HUES6 (cell line): ENCODE results near the gene SETD9.

Experiments used
- H3K27ac ChIP-seq: 2 replicates; pipeline ENCODE4 v1.7.0; 2013; ENCODE audit warnings: low read depth, mild to moderate bottlenecking, low read length, inconsistent platforms
- H3K27me3 ChIP-seq: 2 replicates; pipeline ENCODE4 v1.6.1; 2013; ENCODE audit warnings: low read length; ENCODE audit not compliant: control insufficient read depth, insufficient read depth
- H3K36me3 ChIP-seq: 2 replicates; pipeline ENCODE4 v1.6.1; 2013; ENCODE audit warnings: low read length; ENCODE audit not compliant: control insufficient read depth, insufficient read depth
- H3K4me1 ChIP-seq: 2 replicates; pipeline ENCODE4 v1.6.1; 2013; ENCODE audit warnings: low read length; ENCODE audit not compliant: control insufficient read depth, insufficient read depth
- H3K4me3 ChIP-seq: 2 replicates; pipeline ENCODE4 v1.5.1; 2013; ENCODE audit warnings: low read depth, low read length
- H3K9ac ChIP-seq: one replicate; pipeline ENCODE4 v1.6.1; 2013; ENCODE audit warnings: mild to moderate bottlenecking, low read length
- H3K9me3 ChIP-seq: 2 replicates; pipeline ENCODE4 v1.6.1; 2013; ENCODE audit warnings: low read depth, low read length; ENCODE audit not compliant: control insufficient read depth, insufficient read depth

The SETD9 gene

DNA sequence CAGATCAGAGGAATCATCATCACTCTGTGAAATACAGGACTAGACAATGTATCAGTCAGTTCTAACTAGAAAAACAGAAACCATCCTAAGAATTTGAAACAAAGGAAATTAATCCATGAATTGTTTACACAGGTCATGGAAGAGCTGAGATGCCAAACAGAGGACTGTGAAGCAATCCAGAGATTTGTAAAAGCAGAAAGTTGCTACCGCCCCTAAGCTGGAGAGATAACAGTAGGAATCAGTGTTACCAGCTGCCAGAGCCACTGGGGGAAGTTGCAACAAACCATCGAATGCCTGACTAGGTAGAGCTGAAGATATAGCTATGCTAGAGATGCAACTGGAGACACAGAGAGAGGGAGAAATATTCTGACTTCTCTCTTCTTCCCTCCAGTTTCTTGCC is 52.9 kb downstream of the SETD9 start:
- no peaks in the 10 kb centered on the region for H3K4me1 ChIP-seq
- no peak overlapping the region for H3K27ac ChIP-seq
- no peaks in the 10 kb centered on the region for H3K27me3 ChIP-seq
- H3K9ac ChIP-seq = no peak overlapping the region
- H3K4me3 ChIP-seq = no peak overlapping the region
- H3K36me3 ChIP-seq = no peaks in the 10 kb centered on the region
- H3K9me3 ChIP-seq = no peaks in the 10 kb centered on the region

DNA sequence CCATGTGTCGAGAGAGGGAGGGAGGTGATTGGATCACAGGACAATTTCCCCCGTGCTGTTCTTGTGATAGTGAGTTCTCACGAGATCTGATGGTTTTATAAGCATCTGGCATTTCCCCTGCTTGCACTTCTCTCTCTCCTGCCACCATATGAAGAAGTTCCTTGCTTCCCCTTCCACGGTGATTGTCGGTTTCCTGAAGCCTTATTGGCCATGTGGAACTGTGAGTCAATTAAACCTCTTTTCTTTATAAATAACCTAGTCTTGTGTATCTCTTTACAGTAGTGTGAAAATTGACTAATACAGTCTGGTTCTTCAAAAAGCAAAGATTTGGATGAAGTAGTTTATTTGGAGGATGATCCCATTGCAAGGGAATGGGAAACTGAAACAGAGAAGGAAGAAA is 53.9 kb downstream of the SETD9 start:
- H3K27ac ChIP-seq = no peak overlapping the region
- no peaks in the 10 kb centered on the region for H3K4me1 ChIP-seq

DNA sequence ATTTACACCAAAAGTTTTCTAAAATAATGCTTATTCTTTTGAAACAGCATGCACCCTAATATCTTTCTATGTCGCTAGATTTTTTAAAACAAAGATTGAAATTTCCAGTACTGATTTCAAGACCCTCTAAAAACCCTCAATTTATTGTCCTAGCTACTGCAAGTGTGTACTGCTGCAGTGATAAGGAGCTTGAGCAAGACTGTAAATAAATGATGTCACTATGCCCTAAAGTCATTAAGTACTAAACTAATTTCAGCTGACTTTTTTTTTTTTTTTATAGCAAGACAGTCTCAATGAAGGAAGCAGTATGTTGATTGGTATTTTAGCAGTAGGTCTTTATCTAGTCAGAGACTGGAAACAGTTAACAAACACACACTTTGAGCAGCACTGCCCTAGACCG is 54.8 kb downstream of the SETD9 start:
- no peak overlapping the region for H3K27ac ChIP-seq
- H3K9ac ChIP-seq = no peak overlapping the region
- H3K36me3 ChIP-seq = no peaks in the 10 kb centered on the region
- H3K4me3 ChIP-seq = no peak overlapping the region
- H3K9me3 ChIP-seq = no peaks in the 10 kb centered on the region
- H3K27me3 ChIP-seq = no peaks in the 10 kb centered on the region
- H3K4me1 ChIP-seq = no peaks in the 10 kb centered on the region

More for the DNA sequence above, 53.9 kb downstream of the SETD9 start:
- Histone ChIP-seq H3K27me3 (no peaks in the 10 kb centered on the region), H3K36me3 (no peaks in the 10 kb centered on the region), H3K9ac (no peak overlapping the region), H3K9me3 (no peaks in the 10 kb centered on the region), H3K4me3 (no peak overlapping the region)
